Endodermal cell (in vitro differentiated cells): ENCODE measurements around the gene NATD1. TPM values are rescaled to one million over a fixed set of nuclear protein-coding genes. Genes with fewer than 3 reads are reported as not detected.

Experiments used
- DNase-seq: peaks from one replicate; pipeline ENCODE4 v3.0.0-alpha.2; 2017
- H3K27ac ChIP-seq: 2 replicates; pipeline ENCODE4 v1.5.1; 2013; ENCODE audit warnings: mild to moderate bottlenecking, low read depth, low read length, moderate library complexity
- H3K27me3 ChIP-seq: 2 replicates; pipeline ENCODE4 v1.6.1; 2013; ENCODE audit warnings: mild to moderate bottlenecking, low read length, moderate library complexity; ENCODE audit not compliant: insufficient read depth, control insufficient read depth, poor library complexity, severe bottlenecking
- H3K36me3 ChIP-seq: 2 replicates; pipeline ENCODE4 v1.7.0; 2013; ENCODE audit warnings: mild to moderate bottlenecking, low read length, moderate library complexity; ENCODE audit not compliant: control insufficient read depth, insufficient read depth
- H3K4me1 ChIP-seq: one replicate; pipeline ENCODE4 v1.7.0; 2013; ENCODE audit warnings: low read length; ENCODE audit not compliant: control insufficient read depth, insufficient read depth
- H3K4me3 ChIP-seq: 2 replicates; pipeline ENCODE4 v1.5.1; 2013; ENCODE audit warnings: mild to moderate bottlenecking, low read length, moderate library complexity
- H3K9ac ChIP-seq: 2 replicates; pipeline ENCODE4 v1.6.1; 2013; ENCODE audit warnings: mild to moderate bottlenecking, low read length, moderate library complexity; ENCODE audit not compliant: poor library complexity, severe bottlenecking; ENCODE audit errors: extremely low read depth
- H3K9me3 ChIP-seq: 2 replicates; pipeline ENCODE4 v1.6.1; 2013; ENCODE audit warnings: mild to moderate bottlenecking, low read length, moderate library complexity; ENCODE audit not compliant: control insufficient read depth
- H3K27ac Mint-ChIP-seq: 2 replicates; pipeline ENCODE4 v1.8.0; 2020; ENCODE audit warnings: mixed read lengths
- H3K27me3 Mint-ChIP-seq: 2 replicates; pipeline ENCODE4 v1.8.0; 2021; ENCODE audit warnings: mild to moderate bottlenecking, mixed read lengths; ENCODE audit not compliant: insufficient read depth
- H3K36me3 Mint-ChIP-seq: 2 replicates; pipeline ENCODE4 v1.8.0; 2020; ENCODE audit warnings: low read depth, mixed read lengths
- H3K4me1 Mint-ChIP-seq: 2 replicates; pipeline ENCODE4 v1.8.0; 2020; ENCODE audit warnings: mixed read lengths
- H3K4me3 Mint-ChIP-seq: 2 replicates; pipeline ENCODE4 v1.8.0; 2020; ENCODE audit warnings: mild to moderate bottlenecking, moderate library complexity, mixed read lengths
- H3K9me3 Mint-ChIP-seq: 2 replicates; pipeline ENCODE4 v1.8.0; 2020; ENCODE audit warnings: mild to moderate bottlenecking, mixed read lengths
- WGBS, 2 experiments: methylation state at CpG; one replicate each; pipeline versions ENCODE4 v1.1.5 to v1.1.7; 2013; ENCODE audit warnings: missing lambda C conversion rate in 2 of 2, mixed read lengths in 1 of 2; ENCODE audit not compliant: insufficient coverage in 1 of 2, insufficient read length in 1 of 2; 5-methylcytosine and 5-hydroxymethylcytosine counted together
- total RNA-seq, 2 donors: library from RNA; stranded (reverse); fragmentation: NEBNext Ultra II Directional in 1 of 2; extraction: Animal tissue kit (Norgen Biotek cat#: 25700) in 1 of 2; gene quantifications; 2 replicates in 1 of 2; 3 replicates in 1 of 2; pipeline ENCODE4 v1.2.1, GENCODE V29; 2021
- TF ChIP-seq, protein P1 (sequence below): fragments of 200-600 bp; sonication (generic); conservative IDR thresholded peaks from 2 replicates; pipeline ENCODE4 v1.5.0; 2021; ENCODE audit warnings: antibody characterized with exemption, mild to moderate bottlenecking

The NATD1 gene
- total RNA-seq, 2 donors from 2014 or later: 12.2 to 17.2 TPM

DNA sequence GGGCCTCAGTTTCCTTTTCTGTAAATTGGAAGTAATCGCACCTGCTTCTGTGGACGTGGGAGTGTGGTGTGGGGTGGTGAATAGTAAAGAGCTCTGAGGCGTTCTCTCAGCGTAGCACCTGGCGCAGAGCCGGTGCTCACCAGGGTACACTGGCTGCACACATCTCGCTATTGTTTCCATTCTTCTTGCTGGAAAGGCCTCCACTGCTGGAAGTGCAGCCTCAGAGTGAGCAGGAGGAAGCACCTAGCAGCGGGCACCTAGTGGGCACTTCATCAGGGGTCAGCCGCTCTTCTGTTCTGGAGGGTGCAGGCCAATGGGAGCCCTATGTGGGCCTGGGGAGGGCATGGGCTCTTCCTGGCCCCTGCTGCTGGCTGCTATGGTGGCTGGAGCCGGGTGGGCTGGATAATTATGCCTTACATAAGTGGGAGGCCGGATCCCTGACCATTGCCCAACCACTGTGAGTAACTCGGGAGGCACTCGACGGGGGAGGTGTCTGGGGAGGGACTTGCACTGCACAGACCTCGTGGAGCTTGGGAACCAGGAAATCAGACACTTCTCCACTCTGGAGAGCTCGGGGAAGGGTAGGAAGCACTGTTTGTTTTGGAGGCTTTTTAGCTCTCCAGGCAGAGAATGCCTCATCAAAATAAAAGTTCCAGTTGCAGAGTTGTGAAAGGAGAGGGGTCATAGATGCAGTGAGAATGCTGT is 33.0 kb upstream of the NATD1 start:
- H3K27me3 Mint-ChIP-seq: peaks cover 28% of the 10 kb centered on the region
- peaks cover 13% of the 10 kb centered on the region for H3K4me1 Mint-ChIP-seq
- WGBS, 2 experiments: 52 to 54% methylated on average over 11 to 16 of the region's 16 CpGs
- H3K27ac ChIP-seq: no peak overlapping the region
- peaks cover 6% of the 10 kb centered on the region for H3K9me3 Mint-ChIP-seq
- peak overlapping the region; percentile 24 for H3K27ac Mint-ChIP-seq
- H3K4me3 Mint-ChIP-seq: peak overlapping the region; percentile 77
- H3K36me3 ChIP-seq: no peaks in the 10 kb centered on the region
- H3K4me3 ChIP-seq: peak overlapping the region; percentile 98
- no peak for DNase-seq
- peaks cover 9% of the 10 kb centered on the region for H3K27me3 ChIP-seq
- H3K9ac ChIP-seq: peak overlapping the region; percentile 57
- H3K9me3 ChIP-seq: no peaks in the 10 kb centered on the region
- peaks cover 13% of the 10 kb centered on the region for H3K4me1 ChIP-seq
- H3K36me3 Mint-ChIP-seq: no peaks in the 10 kb centered on the region
- TF ChIP-seq, protein P1, sequence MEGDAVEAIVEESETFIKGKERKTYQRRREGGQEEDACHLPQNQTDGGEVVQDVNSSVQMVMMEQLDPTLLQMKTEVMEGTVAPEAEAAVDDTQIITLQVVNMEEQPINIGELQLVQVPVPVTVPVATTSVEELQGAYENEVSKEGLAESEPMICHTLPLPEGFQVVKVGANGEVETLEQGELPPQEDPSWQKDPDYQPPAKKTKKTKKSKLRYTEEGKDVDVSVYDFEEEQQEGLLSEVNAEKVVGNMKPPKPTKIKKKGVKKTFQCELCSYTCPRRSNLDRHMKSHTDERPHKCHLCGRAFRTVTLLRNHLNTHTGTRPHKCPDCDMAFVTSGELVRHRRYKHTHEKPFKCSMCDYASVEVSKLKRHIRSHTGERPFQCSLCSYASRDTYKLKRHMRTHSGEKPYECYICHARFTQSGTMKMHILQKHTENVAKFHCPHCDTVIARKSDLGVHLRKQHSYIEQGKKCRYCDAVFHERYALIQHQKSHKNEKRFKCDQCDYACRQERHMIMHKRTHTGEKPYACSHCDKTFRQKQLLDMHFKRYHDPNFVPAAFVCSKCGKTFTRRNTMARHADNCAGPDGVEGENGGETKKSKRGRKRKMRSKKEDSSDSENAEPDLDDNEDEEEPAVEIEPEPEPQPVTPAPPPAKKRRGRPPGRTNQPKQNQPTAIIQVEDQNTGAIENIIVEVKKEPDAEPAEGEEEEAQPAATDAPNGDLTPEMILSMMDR: no peak

DNA sequence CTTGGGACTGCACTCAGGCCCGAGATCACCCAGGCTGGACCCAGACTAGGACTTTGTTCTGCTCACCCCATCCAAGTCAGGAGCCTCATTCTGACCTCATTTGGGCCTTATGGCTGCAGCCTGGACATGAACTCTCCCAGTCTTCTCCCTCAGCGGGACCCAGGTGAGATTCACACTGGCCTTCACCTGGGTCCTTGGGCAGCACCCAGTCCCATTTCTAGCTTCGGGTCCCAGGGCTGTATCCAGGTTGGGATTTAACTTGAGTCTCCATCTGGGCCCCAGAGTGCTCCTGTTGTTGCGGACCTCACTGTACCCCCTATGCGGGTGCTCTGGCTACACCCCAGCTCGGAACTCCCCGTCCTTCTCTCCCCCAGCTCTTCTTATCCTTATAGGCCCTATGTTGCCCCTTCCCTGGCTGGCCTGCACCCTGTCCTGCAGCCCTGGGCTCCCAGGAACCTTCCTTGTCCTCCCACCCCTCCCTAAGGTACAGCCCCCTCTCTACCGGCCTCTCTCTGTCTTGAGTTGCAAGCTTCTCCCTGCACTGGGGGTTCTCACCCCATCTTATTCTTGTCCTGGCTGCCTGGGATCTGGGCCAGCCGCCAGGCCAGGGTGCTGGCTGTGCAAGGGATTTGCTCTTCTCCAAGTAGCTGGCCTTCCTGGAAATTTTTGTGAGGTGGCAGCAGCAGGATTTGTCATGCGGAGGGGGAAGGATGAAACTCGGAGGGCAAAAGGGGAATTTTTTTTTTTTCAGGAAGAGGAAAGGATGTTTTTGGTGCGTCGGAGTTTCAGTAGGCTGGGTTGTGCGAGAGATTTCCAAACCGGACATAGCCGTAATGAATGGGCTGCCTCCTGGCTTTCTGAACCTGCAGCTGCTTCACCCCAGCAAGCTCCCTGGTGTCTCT is 32.2 kb upstream of the NATD1 start:
- Mint-ChIP-seq H3K27ac (peak overlapping the region; percentile 61), H3K9me3 (peaks cover under 1% of the 10 kb centered on the region), H3K27me3 (peaks cover 32% of the 10 kb centered on the region), H3K4me3 (peak overlapping the region; percentile 77), H3K36me3 (no peaks in the 10 kb centered on the region), H3K4me1 (peaks cover 13% of the 10 kb centered on the region)
- H3K9me3 ChIP-seq: no peaks in the 10 kb centered on the region
- peak overlapping the region; percentile 98 for H3K4me3 ChIP-seq
- TF ChIP-seq, protein P1: no peak
- WGBS, 2 experiments: 31 to 36% methylated on average over 15 to 16 of the region's 16 CpGs
- no peak overlapping the region for H3K27ac ChIP-seq
- peaks cover 9% of the 10 kb centered on the region for H3K27me3 ChIP-seq
- DNase-seq: peak; percentile 73
- peaks cover 13% of the 10 kb centered on the region for H3K4me1 ChIP-seq
- H3K36me3 ChIP-seq: no peaks in the 10 kb centered on the region
- H3K9ac ChIP-seq: peak overlapping the region; percentile 57

DNA sequence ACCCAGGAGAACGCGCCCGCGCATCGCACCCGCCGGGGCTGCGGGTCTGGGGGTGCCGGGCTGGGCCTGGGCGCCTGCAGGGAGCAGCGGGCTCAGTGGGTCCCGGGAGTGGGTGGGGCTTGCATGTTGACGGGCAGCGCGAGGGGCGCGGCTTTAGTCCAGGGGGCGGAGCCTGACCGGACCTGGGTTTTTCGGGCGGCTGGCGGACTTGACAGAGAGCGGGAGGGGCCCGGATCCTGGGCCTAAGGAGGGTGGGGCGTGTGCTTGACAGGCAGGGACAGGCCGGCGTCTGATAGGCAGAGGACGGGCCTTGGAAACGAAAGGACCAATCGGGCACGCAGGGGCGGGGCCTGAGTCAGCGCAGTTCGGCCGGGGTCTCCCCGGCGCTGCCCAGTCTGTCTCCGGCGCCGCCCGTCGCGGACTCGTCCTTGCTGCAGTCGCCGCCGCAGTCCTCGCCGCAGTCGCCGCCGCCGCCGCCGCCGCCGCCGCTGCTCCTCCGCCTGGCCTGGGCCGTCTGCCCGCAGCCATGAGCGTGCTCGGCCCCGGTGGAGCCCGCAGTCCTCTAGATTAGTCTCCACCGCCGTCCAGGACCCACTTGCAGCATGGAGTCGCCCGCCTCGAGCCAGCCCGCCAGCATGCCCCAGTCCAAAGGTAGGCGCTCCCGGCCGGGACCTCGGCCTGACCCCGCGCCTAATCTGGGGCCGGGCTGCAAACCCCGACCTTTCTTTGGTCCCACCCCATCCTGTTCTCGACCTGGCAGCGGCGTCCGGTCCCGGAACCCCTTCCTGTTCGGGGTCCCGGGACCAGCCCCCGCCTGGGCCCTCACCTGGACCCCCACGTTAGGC is 31.3 kb upstream of the NATD1 start, which contains the start of gene MAP2K3:
Gene MAP2K3, plus strand, starts transcription at position 393 of the 845 bp plus-strand sequence. Its CDS starts 210 bp downstream, at position 603.
- Mint-ChIP-seq H3K9me3 (no peaks in the 10 kb centered on the region), H3K36me3 (no peaks in the 10 kb centered on the region), H3K4me3 (peak within 1 kb of the TSS; percentile 77), H3K4me1 (peaks cover 15% of the 10 kb centered on the region), H3K27me3 (peaks cover 37% of the 10 kb centered on the region), H3K27ac (peak within 1 kb of the TSS; percentile 61)
- Histone ChIP-seq H3K27me3 (peaks cover 9% of the 10 kb centered on the region), H3K4me1 (peaks cover 13% of the 10 kb centered on the region), H3K36me3 (no peaks in the 10 kb centered on the region), H3K9me3 (no peaks in the 10 kb centered on the region), H3K4me3 (peak within 1 kb of the TSS; percentile 98), H3K27ac (no peak within 1 kb of the TSS), H3K9ac (peak within 1 kb of the TSS; percentile 57)
- DNase-seq: peak; percentile 100
- TF ChIP-seq, protein P1: no peak
- 0 to 4% methylated on average over 14 to 88 of the region's 88 CpGs for WGBS, 2 experiments
